LNCaP clone FGC (cell line): ENCODE results near the gene SPECC1L.

Source experiments
- DNase-seq: peaks from one replicate; pipeline ENCODE4 v3.0.0-alpha.2; 2011; ENCODE audit warnings: low read depth
- H3K4me3 ChIP-seq: 2 replicates; pipeline ENCODE4 v1.5.1; 2011; ENCODE audit warnings: mild to moderate bottlenecking, low read depth, low read length, control low read depth
- CTCF ChIP-seq: IDR thresholded peaks from 2 replicates; pipeline ENCODE4 v1.5.1; 2012; ENCODE audit warnings: mild to moderate bottlenecking; ENCODE audit not compliant: control insufficient read depth, insufficient read depth; ENCODE audit errors: extremely low read depth

The SPECC1L gene

GRCh38 chr22:24422102-24422665 lies 151.6 kb downstream of the SPECC1L start:
- no peak for DNase-seq
- H3K4me3 ChIP-seq, result no peak overlapping the region
- TF ChIP-seq CTCF, result no peak

GRCh38 chr22:24423519-24424000 lies 152.9 kb downstream of the SPECC1L start:
- peak; percentile 80 for TF ChIP-seq CTCF

GRCh38 chr22:24424001-24424900 lies 153.6 kb downstream of the SPECC1L start:
- TF ChIP-seq CTCF, result no peak
- DNase-seq, result no peak
- H3K4me3 ChIP-seq, result peak overlapping the region; percentile 39

More at GRCh38 chr22:24423519-24424000, 152.9 kb downstream of the SPECC1L start:
- no peak overlapping the region; the same call in 1 of the 2 replicates for H3K4me3 ChIP-seq
- DNase-seq, result no peak

- no peak for TF ChIP-seq CTCF
- H3K4me3 ChIP-seq, result no peak overlapping the region
Observed at GRCh38 chr22:24424901-24425775, 154.5 kb downstream of the SPECC1L start.

GRCh38 chr22:24426436-24426835 lies 155.8 kb downstream of the SPECC1L start:
- DNase-seq, result no peak
- no peak for TF ChIP-seq CTCF
- no peak overlapping the region for H3K4me3 ChIP-seq

More at GRCh38 chr22:24424901-24425775, 154.5 kb downstream of the SPECC1L start:
- DNase-seq, result no peak

- DNase-seq, result no peak
- TF ChIP-seq CTCF, result no peak
- H3K4me3 ChIP-seq, result no peak overlapping the region
Observed at GRCh38 chr22:24426851-24427499, 156.3 kb downstream of the SPECC1L start.
